Gastrocnemius medialis (tissue), 4 donors: Measurements from ENCODE around the gene KLHL14. TPM values are rescaled to one million over a fixed set of nuclear protein-coding genes. Genes with fewer than 3 reads are reported as not detected.
"Not testable (repeated sequence)": the region's sequence is repeated elsewhere in the genome, so short reads cannot be mapped to it uniquely, and the experiment has no call there.

ENCODE experiments used
- ATAC-seq, 2 donors: fragments of 150-250 bp; one replicate each; pipeline ENCODE4 v1.9.1; 2016
- DNase-seq, 2 donors: peaks; one replicate each; pipeline ENCODE4 v3.0.0-alpha.2; 2019
- H3K27ac ChIP-seq, 4 donors: fragments of 200-600 bp; sonication (generic); 1 replicate in 1 of 4; 2 replicates in 3 of 4; pipeline ENCODE4 v1.5.1; 2016 to 2018; ENCODE audit warnings: mild to moderate bottlenecking in 2 of 4, moderate library complexity in 1 of 4
- H3K27me3 ChIP-seq, 3 donors: fragments of 200-600 bp; sonication (generic) in 2 of 3; 1 replicate in 1 of 3; 2 replicates in 2 of 3; pipeline versions ENCODE4 v1.5.1 to v1.6.0; 2016 to 2019; ENCODE audit warnings: mild to moderate bottlenecking in 1 of 3, moderate library complexity in 1 of 3
- H3K36me3 ChIP-seq, 2 donors: fragments of 200-600 bp; sonication (generic) in 1 of 2; one replicate each; pipeline ENCODE4 v1.5.1; 2017 to 2018
- H3K4me1 ChIP-seq, 2 donors: fragments of 200-600 bp; sonication (generic) in 1 of 2; one replicate each; pipeline ENCODE4 v1.5.1; 2016 to 2017; ENCODE audit warnings: mild to moderate bottlenecking in 2 of 2
- H3K4me3 ChIP-seq, 4 donors: fragments of 200-600 bp; sonication (generic) in 3 of 4; 1 replicate in 1 of 4; 2 replicates in 3 of 4; pipeline ENCODE4 v1.5.1; 2016 to 2019; ENCODE audit warnings: mild to moderate bottlenecking in 2 of 4
- H3K9me3 ChIP-seq, 3 donors: fragments of 200-600 bp; sonication (generic) in 2 of 3; 1 replicate in 1 of 3; 2 replicates in 2 of 3; pipeline ENCODE4 v1.5.1; 2016 to 2019
- CTCF ChIP-seq, 5 experiments: fragments of 450-650 bp in 3 of 5; fragments of 200-600 bp in 2 of 5; sonication (generic) in 2 of 5; IDR thresholded peaks in 4 of 5; conservative IDR thresholded peaks in 1 of 5; 1 replicate in 4 of 5; 2 replicates in 1 of 5; pipeline ENCODE4 v1.5.1; 2016 to 2019; ENCODE audit warnings: antibody characterized with exemption in 5 of 5, mild to moderate bottlenecking in 3 of 5, moderate library complexity in 3 of 5
- POLR2A ChIP-seq, 2 donors: fragments of 450-650 bp; IDR thresholded peaks; one replicate each; pipeline ENCODE4 v1.6.1; 2017; ENCODE audit warnings: antibody characterized with exemption in 2 of 2, mild to moderate bottlenecking in 2 of 2, moderate library complexity in 2 of 2
- in situ Hi-C, 4 donors: fragments of 200-750 bp; cut with MboI; loops; one replicate each; pipeline versions ENCODE4 v1.15.0 to v1.8.0; 2017; ENCODE audit warnings: low sequenced_read_pairs in 4 of 4
- intact Hi-C: fragments of 100-400 bp; cut with DNase I; formaldehyde crosslinking; loops from one replicate; pipeline ENCODE4 v1.15.1; 2023; ENCODE audit warnings: low total_unique reads
- total RNA-seq, 4 donors: library from RNA; depleted of rRNA; stranded (reverse); fragments of >200 nt; gene quantifications; one replicate each; pipeline versions ENCODE4 v1.1.0 to v1.2.3, GENCODE V29; 2016

KLHL14 gene
- total RNA-seq, 4 donors from 2014 or later = 0.04 TPM; not detected in 3

- intact Hi-C loops (no loop called here), in situ Hi-C loops (no loop called here)
- no peaks in the 10 kb centered on the region for H3K27me3 ChIP-seq
- no peak overlapping the region for H3K27ac ChIP-seq
- no peak overlapping the region for H3K4me3 ChIP-seq
- H3K9me3 ChIP-seq = no peaks in the 10 kb centered on the region
- no peak for DNase-seq
- no peaks in the 10 kb centered on the region for H3K36me3 ChIP-seq
- TF ChIP-seq POLR2A (IDR thresholded peaks at IDR 0.05) = no peak
- no peak for TF ChIP-seq CTCF (IDR thresholded peaks at IDR 0.05 in 4 of 5, conservative IDR thresholded peaks at IDR 0.05 in 1 of 5)
- ATAC-seq = no peak
- no peaks in the 10 kb centered on the region for H3K4me1 ChIP-seq
Observed at GRCh38 chr18:32668956-32669355, 103.9 kb downstream of the KLHL14 start.

GRCh38 chr18:32661486-32662299 is 111.1 kb downstream of the KLHL14 start:
- Histone ChIP-seq H3K27ac (no peak overlapping the region), H3K9me3 (no peaks in the 10 kb centered on the region), H3K4me1 (no peaks in the 10 kb centered on the region), H3K27me3 (no peaks in the 10 kb centered on the region), H3K4me3 (no peak overlapping the region), H3K36me3 (no peaks in the 10 kb centered on the region)
- intact Hi-C loops = no loop called here
- no peak for DNase-seq
- in situ Hi-C loops = no loop called here
- TF ChIP-seq POLR2A (IDR thresholded peaks at IDR 0.05) (no peak), CTCF (IDR thresholded peaks at IDR 0.05 in 4 of 5, conservative IDR thresholded peaks at IDR 0.05 in 1 of 5) (no peak)
- no peak for ATAC-seq

- ATAC-seq, H3K4me1 ChIP-seq, DNase-seq, H3K4me3 ChIP-seq, H3K27ac ChIP-seq, H3K9me3 ChIP-seq, intact Hi-C loops, H3K36me3 ChIP-seq, H3K27me3 ChIP-seq, in situ Hi-C loops: not testable (repeated sequence)
Observed at GRCh38 chr18:32654507-32654906, 118.3 kb downstream of the KLHL14 start.

- ATAC-seq, H3K36me3 ChIP-seq, DNase-seq, H3K27ac ChIP-seq, H3K27me3 ChIP-seq, intact Hi-C loops, H3K4me1 ChIP-seq, H3K4me3 ChIP-seq, H3K9me3 ChIP-seq, in situ Hi-C loops: not testable (repeated sequence)
Observed at GRCh38 chr18:32637659-32638058, 135.2 kb downstream of the KLHL14 start.

GRCh38 chr18:32637226-32637625 is 135.6 kb downstream of the KLHL14 start:
- Histone ChIP-seq H3K9me3 (no peaks in the 10 kb centered on the region), H3K4me3 (no peak overlapping the region), H3K27me3 (no peaks in the 10 kb centered on the region), H3K4me1 (no peaks in the 10 kb centered on the region), H3K36me3 (no peaks in the 10 kb centered on the region), H3K27ac (no peak overlapping the region)
- in situ Hi-C loops = no loop called here
- intact Hi-C loops = no loop called here
- DNase-seq (no peak), ATAC-seq (no peak)
- no peak for TF ChIP-seq POLR2A (IDR thresholded peaks at IDR 0.05)
- no peak for TF ChIP-seq CTCF (IDR thresholded peaks at IDR 0.05 in 4 of 5, conservative IDR thresholded peaks at IDR 0.05 in 1 of 5)
